Measurements from ENCODE around the gene ST3GAL2. TPM values are rescaled to one million over a fixed set of nuclear protein-coding genes. Genes with fewer than 3 reads are reported as not detected.

The ST3GAL2 gene
- total RNA-seq, 1 experiment from 2014 or later: 49.4 TPM

GRCh38 chr16:70374213-70374612 is 64.7 kb downstream of the ST3GAL2 start:
- Mint-ChIP-seq H3K4me3 (no peak overlapping the region), H3K27me3 (ENCODE audit: low read depth) (no peaks in the 10 kb centered on the region), H3K36me3 (peaks cover 44% of the 10 kb centered on the region), H3K9me3 (no peaks in the 10 kb centered on the region), H3K4me1 (peaks cover 3% of the 10 kb centered on the region), H3K27ac (no peak overlapping the region)
- CTCF ChIA-PET: interaction anchor here (2.0 kb wide), 1 partner anchor 96 kb away, joined by 7 read pairs; no protein-coding TSS in a partner anchor
- DNase-seq (ENCODE audit: low spot score) (no peak), ATAC-seq (no peak)
- TF ChIP-seq ZNF121 (CRISPR knock-in tag; IDR thresholded peaks at IDR 0.05): 0 out of 2 replicates have a peak, but pooled peaks have one; percentile 66
- TF ChIP-seq KAT7 (CRISPR knock-in tag; IDR thresholded peaks at IDR 0.05; ENCODE audit: borderline replicate concordance): no peak
- POLR2A ChIA-PET: interaction anchor here (0.6 kb wide), 1 partner anchor 182 kb away, joined by 5 read pairs; no protein-coding TSS in a partner anchor

- Mint-ChIP-seq H3K27me3 (ENCODE audit: low read depth) (no peaks in the 10 kb centered on the region), H3K9me3 (no peaks in the 10 kb centered on the region), H3K4me3 (no peak overlapping the region), H3K27ac (peak overlapping the region; percentile 37), H3K36me3 (peaks cover 47% of the 10 kb centered on the region), H3K4me1 (no peaks in the 10 kb centered on the region)
- POLR2A ChIA-PET: interaction anchor here (0.7 to 1.2 kb wide), 2 partner anchors 8 to 341 kb away, joined by 4 read pairs; no protein-coding TSS in a partner anchor
- TF ChIP-seq, protein P1, sequence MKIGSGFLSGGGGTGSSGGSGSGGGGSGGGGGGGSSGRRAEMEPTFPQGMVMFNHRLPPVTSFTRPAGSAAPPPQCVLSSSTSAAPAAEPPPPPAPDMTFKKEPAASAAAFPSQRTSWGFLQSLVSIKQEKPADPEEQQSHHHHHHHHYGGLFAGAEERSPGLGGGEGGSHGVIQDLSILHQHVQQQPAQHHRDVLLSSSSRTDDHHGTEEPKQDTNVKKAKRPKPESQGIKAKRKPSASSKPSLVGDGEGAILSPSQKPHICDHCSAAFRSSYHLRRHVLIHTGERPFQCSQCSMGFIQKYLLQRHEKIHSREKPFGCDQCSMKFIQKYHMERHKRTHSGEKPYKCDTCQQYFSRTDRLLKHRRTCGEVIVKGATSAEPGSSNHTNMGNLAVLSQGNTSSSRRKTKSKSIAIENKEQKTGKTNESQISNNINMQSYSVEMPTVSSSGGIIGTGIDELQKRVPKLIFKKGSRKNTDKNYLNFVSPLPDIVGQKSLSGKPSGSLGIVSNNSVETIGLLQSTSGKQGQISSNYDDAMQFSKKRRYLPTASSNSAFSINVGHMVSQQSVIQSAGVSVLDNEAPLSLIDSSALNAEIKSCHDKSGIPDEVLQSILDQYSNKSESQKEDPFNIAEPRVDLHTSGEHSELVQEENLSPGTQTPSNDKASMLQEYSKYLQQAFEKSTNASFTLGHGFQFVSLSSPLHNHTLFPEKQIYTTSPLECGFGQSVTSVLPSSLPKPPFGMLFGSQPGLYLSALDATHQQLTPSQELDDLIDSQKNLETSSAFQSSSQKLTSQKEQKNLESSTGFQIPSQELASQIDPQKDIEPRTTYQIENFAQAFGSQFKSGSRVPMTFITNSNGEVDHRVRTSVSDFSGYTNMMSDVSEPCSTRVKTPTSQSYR (CRISPR knock-in tag; IDR thresholded peaks at IDR 0.05): no peak
- no peak for TF ChIP-seq HMGA2 (CRISPR knock-in tag; IDR thresholded peaks at IDR 0.05)
- TF ChIP-seq PREB (CRISPR knock-in tag; IDR thresholded peaks at IDR 0.05; ENCODE audit: borderline replicate concordance): no peak
- no peak for TF ChIP-seq ZNF423 (CRISPR knock-in tag; IDR thresholded peaks at IDR 0.05)
- TF ChIP-seq ETV6 (CRISPR knock-in tag; IDR thresholded peaks at IDR 0.05): no peak
- no peak for TF ChIP-seq STAT6 (CRISPR knock-in tag; conservative IDR thresholded peaks at IDR 0.05; ENCODE audit: low read depth)
- TF ChIP-seq JUN (CRISPR knock-in tag; IDR thresholded peaks at IDR 0.05): no peak
- TF ChIP-seq ATF6 (CRISPR knock-in tag; IDR thresholded peaks at IDR 0.05): no peak
- TF ChIP-seq, protein P2, sequence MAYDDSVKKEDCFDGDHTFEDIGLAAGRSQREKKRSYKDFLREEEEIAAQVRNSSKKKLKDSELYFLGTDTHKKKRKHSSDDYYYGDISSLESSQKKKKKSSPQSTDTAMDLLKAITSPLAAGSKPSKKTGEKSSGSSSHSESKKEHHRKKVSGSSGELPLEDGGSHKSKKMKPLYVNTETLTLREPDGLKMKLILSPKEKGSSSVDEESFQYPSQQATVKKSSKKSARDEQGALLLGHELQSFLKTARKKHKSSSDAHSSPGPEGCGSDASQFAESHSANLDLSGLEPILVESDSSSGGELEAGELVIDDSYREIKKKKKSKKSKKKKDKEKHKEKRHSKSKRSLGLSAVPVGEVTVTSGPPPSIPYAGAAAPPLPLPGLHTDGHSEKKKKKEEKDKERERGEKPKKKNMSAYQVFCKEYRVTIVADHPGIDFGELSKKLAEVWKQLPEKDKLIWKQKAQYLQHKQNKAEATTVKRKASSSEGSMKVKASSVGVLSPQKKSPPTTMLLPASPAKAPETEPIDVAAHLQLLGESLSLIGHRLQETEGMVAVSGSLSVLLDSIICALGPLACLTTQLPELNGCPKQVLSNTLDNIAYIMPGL (CRISPR knock-in tag; IDR thresholded peaks at IDR 0.05): no peak
- no peak for TF ChIP-seq NR3C1 (CRISPR knock-in tag; conservative IDR thresholded peaks at IDR 0.05; ENCODE audit: low read depth)
- CTCF ChIA-PET: no interaction called here
- no peak for DNase-seq (ENCODE audit: low spot score)
- no peak for ATAC-seq
Measured at GRCh38 chr16:70372921-70373728, 65.8 kb downstream of the ST3GAL2 start.

All from WTC11 (cell line).